Endothelial cell (in vitro differentiated cells): ENCODE results near the gene ZCCHC24. TPM values are rescaled to one million over a fixed set of nuclear protein-coding genes. Genes with fewer than 3 reads are reported as not detected.

ENCODE experiments used
- DNase-seq: peaks from one replicate; pipeline ENCODE4 v3.0.0; 2021; ENCODE audit warnings: low spot score
- H3K27ac Mint-ChIP-seq: one replicate; pipeline ENCODE4 v1.8.0; 2021; ENCODE audit warnings: mixed read lengths, inconsistent platforms; ENCODE audit not compliant: unreplicated experiment
- H3K27me3 Mint-ChIP-seq: one replicate; pipeline ENCODE4 v1.8.0; 2021; ENCODE audit warnings: mild to moderate bottlenecking, moderate library complexity, mixed read lengths, inconsistent platforms; ENCODE audit not compliant: unreplicated experiment
- H3K36me3 Mint-ChIP-seq: one replicate; pipeline ENCODE4 v1.8.0; 2021; ENCODE audit warnings: mild to moderate bottlenecking, low read depth, mixed read lengths, inconsistent platforms; ENCODE audit not compliant: unreplicated experiment
- H3K4me1 Mint-ChIP-seq: one replicate; pipeline ENCODE4 v1.8.0; 2021; ENCODE audit warnings: mild to moderate bottlenecking, mixed read lengths, inconsistent platforms; ENCODE audit not compliant: unreplicated experiment
- H3K4me3 Mint-ChIP-seq: one replicate; pipeline ENCODE4 v1.8.0; 2021; ENCODE audit warnings: mild to moderate bottlenecking, mixed read lengths, inconsistent platforms; ENCODE audit not compliant: unreplicated experiment
- H3K9me3 Mint-ChIP-seq: one replicate; pipeline ENCODE4 v1.8.0; 2021; ENCODE audit warnings: mixed read lengths, inconsistent platforms; ENCODE audit not compliant: unreplicated experiment
- CTCF ChIP-seq: fragments of 200-600 bp; sonication (generic); IDR thresholded peaks from one replicate; pipeline ENCODE4 v1.5.0; 2021; ENCODE audit warnings: antibody characterized with exemption; ENCODE audit not compliant: unreplicated experiment
- long read RNA-seq: library from polyadenylated mRNA; unstranded; transcript quantifications from one replicate; pipeline ENCODE4 v2.0.0, GENCODE V29; 2020; ENCODE audit not compliant: unreplicated experiment
- total RNA-seq: library from RNA; stranded (reverse); fragmentation: NEBNext Ultra II Directional; extraction: Animal tissue kit (Norgen Biotek cat#: 25700); gene quantifications from one replicate; pipeline ENCODE4 v1.2.1, GENCODE V29; 2021; ENCODE audit not compliant: unreplicated experiment

Gene ZCCHC24
- 60.0 TPM for total RNA-seq
- long read RNA-seq, partial matches to known transcripts, result 0 of 7 reads
- long read RNA-seq, other reads (novel, unspliced or antisense), result 7 of 7 reads

- Mint-ChIP-seq H3K4me1 (peaks cover 37% of the 10 kb centered on the region), H3K36me3 (peaks cover 27% of the 10 kb centered on the region), H3K9me3 (no peaks in the 10 kb centered on the region), H3K4me3 (peak within 1 kb of the TSS; percentile 97), H3K27ac (peak within 1 kb of the TSS; percentile 88), H3K27me3 (peaks cover 22% of the 10 kb centered on the region)
- DNase-seq, result peak; percentile 98
- no peak for TF ChIP-seq CTCF
These were observed at the start of gene ZCCHC24 for GRCh38 chr10:79445161-79445976. Gene ZCCHC24, minus strand, starts transcription at chr10:79445624. Its CDS starts 184 bp downstream, at chr10:79445440.

DNA sequence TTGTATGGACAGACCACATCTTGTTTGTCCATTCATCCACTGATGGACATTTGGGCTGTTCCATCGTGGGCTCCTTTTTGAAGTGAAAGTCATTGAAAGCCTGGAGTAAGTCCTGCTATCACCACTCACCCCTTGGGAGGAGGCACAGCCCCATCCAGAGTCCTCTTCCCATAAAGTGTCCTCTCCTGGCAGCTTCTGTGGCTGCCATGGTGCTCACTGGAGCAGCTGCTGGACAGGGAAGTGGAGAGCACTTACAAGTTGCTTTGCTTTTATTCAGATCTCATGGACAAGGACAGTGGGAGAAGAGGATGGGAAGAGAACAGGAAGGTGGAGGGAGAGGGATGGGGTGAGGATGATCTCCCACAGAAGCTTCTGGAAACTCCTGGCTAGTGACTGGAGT lies 48.4 kb upstream of the ZCCHC24 start:
- H3K4me3 Mint-ChIP-seq, result no peak overlapping the region
- no peak for DNase-seq
- no peaks in the 10 kb centered on the region for H3K4me1 Mint-ChIP-seq
- TF ChIP-seq CTCF, result no peak
- H3K9me3 Mint-ChIP-seq, result no peaks in the 10 kb centered on the region
- no peak overlapping the region for H3K27ac Mint-ChIP-seq
- H3K27me3 Mint-ChIP-seq, result peaks cover 5% of the 10 kb centered on the region
- no peaks in the 10 kb centered on the region for H3K36me3 Mint-ChIP-seq

DNA sequence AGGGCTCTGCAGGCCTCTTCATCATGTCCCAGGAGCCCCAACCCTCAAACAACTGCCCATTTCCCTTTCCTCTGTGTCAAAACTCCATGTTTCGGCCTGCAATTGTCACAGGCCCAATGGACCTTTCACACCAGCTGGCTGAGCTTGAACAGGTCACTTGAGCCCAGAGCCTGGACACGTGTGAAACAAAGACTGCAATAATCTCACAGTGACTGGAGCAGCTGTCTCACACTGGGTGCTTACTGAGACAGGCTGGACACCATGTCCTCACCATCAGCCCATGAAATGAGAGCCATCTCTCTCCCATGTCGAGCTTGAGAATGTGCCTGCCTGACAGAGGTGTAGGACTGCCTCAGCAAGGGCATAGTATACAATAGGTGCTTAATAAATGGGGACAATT lies 47.4 kb upstream of the ZCCHC24 start:
- no peaks in the 10 kb centered on the region for H3K36me3 Mint-ChIP-seq
- no peaks in the 10 kb centered on the region for H3K4me1 Mint-ChIP-seq
- peaks cover 5% of the 10 kb centered on the region for H3K27me3 Mint-ChIP-seq
- no peak overlapping the region for H3K4me3 Mint-ChIP-seq
- no peaks in the 10 kb centered on the region for H3K9me3 Mint-ChIP-seq
- no peak overlapping the region for H3K27ac Mint-ChIP-seq
- TF ChIP-seq CTCF, result no peak
- no peak for DNase-seq

- H3K36me3 Mint-ChIP-seq, result no peaks in the 10 kb centered on the region
- no peak overlapping the region for H3K4me3 Mint-ChIP-seq
- H3K27me3 Mint-ChIP-seq, result peaks cover 5% of the 10 kb centered on the region
- no peak for TF ChIP-seq CTCF
- no peaks in the 10 kb centered on the region for H3K4me1 Mint-ChIP-seq
- H3K27ac Mint-ChIP-seq, result no peak overlapping the region
- DNase-seq, result no peak
- H3K9me3 Mint-ChIP-seq, result no peaks in the 10 kb centered on the region
These were observed 46.8 kb upstream of the ZCCHC24 start for GRCh38 chr10:79492256-79492655.

DNA sequence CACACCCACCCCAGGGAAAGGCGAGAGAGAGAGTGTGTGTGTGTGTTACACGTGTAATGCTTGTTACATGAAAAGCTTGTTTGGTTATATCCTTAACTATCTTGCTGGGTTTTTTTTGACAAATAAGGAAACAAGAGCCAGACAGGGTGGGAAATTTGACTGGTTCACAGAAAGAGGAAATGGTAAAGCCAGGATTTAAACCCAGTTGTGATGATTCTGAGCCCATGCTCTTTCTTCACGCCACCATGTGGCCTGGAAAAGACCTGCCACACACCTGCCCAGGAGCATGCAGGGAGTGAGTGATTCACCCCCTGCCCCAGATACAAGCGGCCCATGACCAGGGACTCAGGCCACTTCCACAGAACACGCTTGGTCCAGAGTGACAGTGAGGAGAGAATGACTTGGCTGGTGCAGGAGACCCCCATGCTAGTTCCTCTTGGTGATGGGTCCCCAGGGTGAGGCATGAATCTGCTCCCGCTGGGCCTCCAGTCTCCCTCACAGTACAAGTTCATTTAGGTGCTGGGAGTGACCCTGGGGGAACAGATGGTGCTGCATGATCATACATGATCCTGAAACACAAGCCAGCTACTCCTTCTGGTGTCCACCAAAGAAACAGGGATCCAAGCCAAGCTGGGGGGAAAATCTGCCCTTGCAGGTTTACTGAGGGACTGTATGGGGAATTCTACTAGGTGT lies 45.9 kb upstream of the ZCCHC24 start:
- H3K27ac Mint-ChIP-seq, result no peak overlapping the region
- H3K36me3 Mint-ChIP-seq, result no peaks in the 10 kb centered on the region
- peaks cover 5% of the 10 kb centered on the region for H3K27me3 Mint-ChIP-seq
- H3K4me3 Mint-ChIP-seq, result no peak overlapping the region
- TF ChIP-seq CTCF, result no peak
- H3K4me1 Mint-ChIP-seq, result peaks cover 6% of the 10 kb centered on the region
- no peak for DNase-seq
- no peaks in the 10 kb centered on the region for H3K9me3 Mint-ChIP-seq
